ENCODE results near the gene ZNF473.

GRCh38 chr19:49978324-49978723 lies 47.5 kb upstream of the ZNF473 start:
- TF ChIP-seq USF1 (CRISPR knock-in tag; IDR thresholded peaks at IDR 0.05), result no peak
- TF ChIP-seq SP1 (CRISPR knock-in tag; conservative IDR thresholded peaks at IDR 0.05), result no peak
- TF ChIP-seq ATF2 (CRISPR knock-in tag; IDR thresholded peaks at IDR 0.05; ENCODE audit: borderline replicate concordance, low read depth), result no peak
- no peak for TF ChIP-seq ZNF121 (CRISPR knock-in tag; IDR thresholded peaks at IDR 0.05)
- no peak for TF ChIP-seq CTCF (IDR thresholded peaks at IDR 0.05)
- no peak for TF ChIP-seq ELF4 (CRISPR knock-in tag; IDR thresholded peaks at IDR 0.05; ENCODE audit: low read depth)
- no peak for TF ChIP-seq SOX15 (CRISPR knock-in tag; IDR thresholded peaks at IDR 0.05)
- TF ChIP-seq CDX4 (CRISPR knock-in tag; IDR thresholded peaks at IDR 0.05; ENCODE audit: borderline replicate concordance), result no peak
- TF ChIP-seq PREB (CRISPR knock-in tag; IDR thresholded peaks at IDR 0.05; ENCODE audit: borderline replicate concordance), result no peak
- TF ChIP-seq GABPB1 (CRISPR knock-in tag; IDR thresholded peaks at IDR 0.05), result no peak
- no peak for TF ChIP-seq NR2C2 (CRISPR knock-in tag; IDR thresholded peaks at IDR 0.05)
- no peak for TF ChIP-seq ZNF232 (CRISPR knock-in tag; IDR thresholded peaks at IDR 0.05)
- no peak for TF ChIP-seq SMAD3 (CRISPR knock-in tag; IDR thresholded peaks at IDR 0.05; ENCODE audit: borderline replicate concordance)
- no peak for TF ChIP-seq ERG (CRISPR knock-in tag; IDR thresholded peaks at IDR 0.05)

All from WTC11 (cell line).